AG20443 (cell line): ENCODE data around the gene MAP4K3.
"Not testable (repeated sequence)": the region's sequence is repeated elsewhere in the genome, so short reads cannot be mapped to it uniquely, and the experiment has no call there.

Experiments
- DNase-seq: peaks from one replicate; pipeline ENCODE4 v3.0.0; 2012; ENCODE audit warnings: low spot score, mixed read lengths

MAP4K3 gene

GRCh38 chr2:39370101-39370500 is 67.0 kb downstream of the MAP4K3 start:
- DNase-seq: no peak

GRCh38 chr2:39368846-39369245 is 68.2 kb downstream of the MAP4K3 start:
- DNase-seq: no peak

- DNase-seq: no peak
Observed at GRCh38 chr2:39368376-39368775, 68.7 kb downstream of the MAP4K3 start.

- no peak for DNase-seq
Observed at GRCh38 chr2:39362595-39362994, 74.5 kb downstream of the MAP4K3 start.

GRCh38 chr2:39361511-39361910 is 75.6 kb downstream of the MAP4K3 start:
- no peak for DNase-seq

GRCh38 chr2:39360342-39360741 is 76.7 kb downstream of the MAP4K3 start:
- not testable (repeated sequence) for DNase-seq

- DNase-seq: no peak
Observed at GRCh38 chr2:39359453-39360038, 77.5 kb downstream of the MAP4K3 start.

- DNase-seq: no peak
Observed at GRCh38 chr2:39356922-39357639, 80.0 kb downstream of the MAP4K3 start.

- DNase-seq: no peak
Observed at GRCh38 chr2:39350658-39351057, 86.4 kb downstream of the MAP4K3 start.

GRCh38 chr2:39338502-39338901 is 98.6 kb downstream of the MAP4K3 start:
- no peak for DNase-seq

GRCh38 chr2:39335930-39336329 is 101.2 kb downstream of the MAP4K3 start:
- DNase-seq: no peak

GRCh38 chr2:39334978-39335377 is 102.1 kb downstream of the MAP4K3 start:
- DNase-seq: no peak

- DNase-seq: no peak
Observed at GRCh38 chr2:39334529-39334928, 102.6 kb downstream of the MAP4K3 start.

- no peak for DNase-seq
Observed at GRCh38 chr2:39326644-39327043, 110.4 kb downstream of the MAP4K3 start.

GRCh38 chr2:39325966-39326365 is 111.1 kb downstream of the MAP4K3 start:
- DNase-seq: no peak

GRCh38 chr2:39321056-39322035 is 115.7 kb downstream of the MAP4K3 start:
- DNase-seq: not testable (repeated sequence)

- no peak for DNase-seq
Observed at GRCh38 chr2:39320162-39320561, 116.9 kb downstream of the MAP4K3 start.

GRCh38 chr2:39313575-39313974 is 123.5 kb downstream of the MAP4K3 start:
- no peak for DNase-seq

- DNase-seq: no peak
Observed at GRCh38 chr2:39311469-39311868, 125.6 kb downstream of the MAP4K3 start.

- DNase-seq: no peak
Observed at GRCh38 chr2:39308778-39309177, 128.3 kb downstream of the MAP4K3 start.

GRCh38 chr2:39306626-39307025 is 130.5 kb downstream of the MAP4K3 start:
- DNase-seq: no peak

- DNase-seq: no peak
Observed at GRCh38 chr2:39304729-39305128, 132.4 kb downstream of the MAP4K3 start.

GRCh38 chr2:39304200-39304599 is 132.9 kb downstream of the MAP4K3 start:
- DNase-seq: peak; percentile 12
